Panc1 (cell line): ENCODE data around the gene H1-8.
"Not testable (repeated sequence)": the region's sequence is repeated elsewhere in the genome, so short reads cannot be mapped to it uniquely, and the experiment has no call there.

ENCODE experiments used
- POLR2AphosphoS5 ChIP-seq: IDR thresholded peaks from 2 replicates; pipeline ENCODE4 v1.6.1; 2012; ENCODE audit warnings: mild to moderate bottlenecking, low read depth, low read length, moderate library complexity
- SIN3A ChIP-seq: IDR thresholded peaks from 2 replicates; pipeline ENCODE4 v1.6.1; 2012; ENCODE audit warnings: low read depth, mild to moderate bottlenecking, low read length, moderate library complexity, borderline replicate concordance; ENCODE audit not compliant: insufficient read depth
- TCF7L2 ChIP-seq: IDR thresholded peaks from 2 replicates; pipeline ENCODE4 v1.6.1; 2011; ENCODE audit warnings: mild to moderate bottlenecking, low read depth, low read length, inconsistent platforms
- TF ChIP-seq, protein P1 (sequence below): fragments of 450-650 bp; IDR thresholded peaks from 2 replicates; pipeline ENCODE4 v1.5.1; 2017; ENCODE audit warnings: mild to moderate bottlenecking
- TF ChIP-seq, protein P2 (sequence below), 2 experiments: IDR thresholded peaks; 2 replicates each; pipeline ENCODE4 v1.6.1; 2011 to 2012; ENCODE audit warnings: low read depth in 2 of 2, control low read depth in 1 of 2, low read length in 1 of 2, mild to moderate bottlenecking in 1 of 2, moderate library complexity in 1 of 2; ENCODE audit not compliant: insufficient read depth in 1 of 2

DNA sequence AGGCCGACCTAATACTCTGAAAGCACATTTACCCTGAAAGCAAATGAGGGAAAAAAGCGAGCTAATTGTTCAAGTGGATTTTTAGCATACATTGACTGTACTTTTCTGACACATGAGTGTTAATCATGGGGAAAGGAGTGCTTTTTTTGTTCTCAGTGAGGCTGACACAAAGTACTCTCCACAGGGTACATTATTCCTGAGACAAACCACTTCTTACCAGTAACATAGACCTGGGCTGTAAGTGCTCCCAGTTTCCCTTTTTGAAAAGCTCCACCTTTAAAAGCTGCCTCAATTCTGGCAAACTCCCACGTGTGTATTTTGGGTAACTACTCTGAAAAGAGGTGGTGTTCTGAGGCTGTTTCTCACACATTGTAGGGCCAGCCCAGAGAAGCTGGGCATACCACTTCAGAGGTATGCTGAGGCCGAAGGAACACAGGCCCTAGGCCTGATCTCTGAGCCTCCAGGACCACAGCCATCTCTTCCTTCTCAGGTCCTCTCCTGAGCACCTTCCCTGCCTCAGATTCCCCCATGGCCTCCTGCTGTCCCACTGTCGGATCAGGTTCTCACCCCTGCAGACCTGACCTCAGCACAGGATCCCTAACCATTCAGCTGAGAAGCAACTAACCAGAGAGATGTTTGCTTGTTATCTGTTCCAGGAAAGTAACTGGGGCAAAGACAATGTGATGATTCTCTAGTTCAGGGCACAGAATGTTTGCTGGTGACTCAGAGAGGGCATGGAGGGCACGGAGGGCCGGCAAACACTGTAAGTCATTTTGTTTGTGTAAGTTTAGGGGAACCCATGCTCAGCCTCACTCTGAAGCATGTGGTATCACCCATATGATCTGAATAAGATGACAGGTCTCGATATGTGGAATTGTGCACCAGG lies 44.1 kb upstream of the H1-8 start:
- TF ChIP-seq POLR2AphosphoS5, SIN3A, TCF7L2: not testable (repeated sequence)
- TF ChIP-seq, protein P1, sequence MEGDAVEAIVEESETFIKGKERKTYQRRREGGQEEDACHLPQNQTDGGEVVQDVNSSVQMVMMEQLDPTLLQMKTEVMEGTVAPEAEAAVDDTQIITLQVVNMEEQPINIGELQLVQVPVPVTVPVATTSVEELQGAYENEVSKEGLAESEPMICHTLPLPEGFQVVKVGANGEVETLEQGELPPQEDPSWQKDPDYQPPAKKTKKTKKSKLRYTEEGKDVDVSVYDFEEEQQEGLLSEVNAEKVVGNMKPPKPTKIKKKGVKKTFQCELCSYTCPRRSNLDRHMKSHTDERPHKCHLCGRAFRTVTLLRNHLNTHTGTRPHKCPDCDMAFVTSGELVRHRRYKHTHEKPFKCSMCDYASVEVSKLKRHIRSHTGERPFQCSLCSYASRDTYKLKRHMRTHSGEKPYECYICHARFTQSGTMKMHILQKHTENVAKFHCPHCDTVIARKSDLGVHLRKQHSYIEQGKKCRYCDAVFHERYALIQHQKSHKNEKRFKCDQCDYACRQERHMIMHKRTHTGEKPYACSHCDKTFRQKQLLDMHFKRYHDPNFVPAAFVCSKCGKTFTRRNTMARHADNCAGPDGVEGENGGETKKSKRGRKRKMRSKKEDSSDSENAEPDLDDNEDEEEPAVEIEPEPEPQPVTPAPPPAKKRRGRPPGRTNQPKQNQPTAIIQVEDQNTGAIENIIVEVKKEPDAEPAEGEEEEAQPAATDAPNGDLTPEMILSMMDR, result not testable (repeated sequence)
- TF ChIP-seq, protein P2, sequence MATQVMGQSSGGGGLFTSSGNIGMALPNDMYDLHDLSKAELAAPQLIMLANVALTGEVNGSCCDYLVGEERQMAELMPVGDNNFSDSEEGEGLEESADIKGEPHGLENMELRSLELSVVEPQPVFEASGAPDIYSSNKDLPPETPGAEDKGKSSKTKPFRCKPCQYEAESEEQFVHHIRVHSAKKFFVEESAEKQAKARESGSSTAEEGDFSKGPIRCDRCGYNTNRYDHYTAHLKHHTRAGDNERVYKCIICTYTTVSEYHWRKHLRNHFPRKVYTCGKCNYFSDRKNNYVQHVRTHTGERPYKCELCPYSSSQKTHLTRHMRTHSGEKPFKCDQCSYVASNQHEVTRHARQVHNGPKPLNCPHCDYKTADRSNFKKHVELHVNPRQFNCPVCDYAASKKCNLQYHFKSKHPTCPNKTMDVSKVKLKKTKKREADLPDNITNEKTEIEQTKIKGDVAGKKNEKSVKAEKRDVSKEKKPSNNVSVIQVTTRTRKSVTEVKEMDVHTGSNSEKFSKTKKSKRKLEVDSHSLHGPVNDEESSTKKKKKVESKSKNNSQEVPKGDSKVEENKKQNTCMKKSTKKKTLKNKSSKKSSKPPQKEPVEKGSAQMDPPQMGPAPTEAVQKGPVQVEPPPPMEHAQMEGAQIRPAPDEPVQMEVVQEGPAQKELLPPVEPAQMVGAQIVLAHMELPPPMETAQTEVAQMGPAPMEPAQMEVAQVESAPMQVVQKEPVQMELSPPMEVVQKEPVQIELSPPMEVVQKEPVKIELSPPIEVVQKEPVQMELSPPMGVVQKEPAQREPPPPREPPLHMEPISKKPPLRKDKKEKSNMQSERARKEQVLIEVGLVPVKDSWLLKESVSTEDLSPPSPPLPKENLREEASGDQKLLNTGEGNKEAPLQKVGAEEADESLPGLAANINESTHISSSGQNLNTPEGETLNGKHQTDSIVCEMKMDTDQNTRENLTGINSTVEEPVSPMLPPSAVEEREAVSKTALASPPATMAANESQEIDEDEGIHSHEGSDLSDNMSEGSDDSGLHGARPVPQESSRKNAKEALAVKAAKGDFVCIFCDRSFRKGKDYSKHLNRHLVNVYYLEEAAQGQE (IDR thresholded peaks at IDR 0.05; ENCODE audit: insufficient read depth in 1 of 2, low read depth in 2 of 2, low read length in 1 of 2), result not testable (repeated sequence)
